ENCODE data around the gene DCAF11.

DNA sequence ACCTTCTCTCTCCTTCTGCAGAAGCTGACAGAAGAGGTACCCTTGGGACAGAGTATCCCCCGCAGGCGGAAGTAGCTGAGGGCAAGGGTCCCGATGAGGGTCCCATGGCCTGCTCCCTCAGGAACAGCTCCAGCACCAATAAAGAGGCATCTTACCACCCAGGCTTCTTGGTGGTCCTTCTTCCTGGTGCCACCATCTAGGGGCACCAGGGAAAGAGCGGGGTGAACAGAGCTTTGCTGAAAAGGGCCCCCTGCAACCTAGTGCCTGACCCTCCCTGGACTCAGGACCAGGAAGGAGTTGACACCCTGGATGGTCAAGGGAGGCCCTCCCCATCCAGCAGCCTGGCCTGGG is 45.9 kb downstream of the DCAF11 start:
- TF ChIP-seq, protein P1, sequence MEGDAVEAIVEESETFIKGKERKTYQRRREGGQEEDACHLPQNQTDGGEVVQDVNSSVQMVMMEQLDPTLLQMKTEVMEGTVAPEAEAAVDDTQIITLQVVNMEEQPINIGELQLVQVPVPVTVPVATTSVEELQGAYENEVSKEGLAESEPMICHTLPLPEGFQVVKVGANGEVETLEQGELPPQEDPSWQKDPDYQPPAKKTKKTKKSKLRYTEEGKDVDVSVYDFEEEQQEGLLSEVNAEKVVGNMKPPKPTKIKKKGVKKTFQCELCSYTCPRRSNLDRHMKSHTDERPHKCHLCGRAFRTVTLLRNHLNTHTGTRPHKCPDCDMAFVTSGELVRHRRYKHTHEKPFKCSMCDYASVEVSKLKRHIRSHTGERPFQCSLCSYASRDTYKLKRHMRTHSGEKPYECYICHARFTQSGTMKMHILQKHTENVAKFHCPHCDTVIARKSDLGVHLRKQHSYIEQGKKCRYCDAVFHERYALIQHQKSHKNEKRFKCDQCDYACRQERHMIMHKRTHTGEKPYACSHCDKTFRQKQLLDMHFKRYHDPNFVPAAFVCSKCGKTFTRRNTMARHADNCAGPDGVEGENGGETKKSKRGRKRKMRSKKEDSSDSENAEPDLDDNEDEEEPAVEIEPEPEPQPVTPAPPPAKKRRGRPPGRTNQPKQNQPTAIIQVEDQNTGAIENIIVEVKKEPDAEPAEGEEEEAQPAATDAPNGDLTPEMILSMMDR (conservative IDR thresholded peaks at IDR 0.05), result no peak
- TF ChIP-seq EZH2 (IDR thresholded peaks at IDR 0.05; ENCODE audit: low read depth), result no peak

All from PC-9 (cell line).